DOHH2 (cell line): ENCODE measurements around the gene SCGB1C2.
"Not testable (repeated sequence)": the region's sequence is repeated elsewhere in the genome, so short reads cannot be mapped to it uniquely, and the experiment has no call there.

Experiments
- H3F3A ChIP-seq: fragments of 200-600 bp; sonication (generic), shearing (Covaris generic); 2 replicates; pipeline ENCODE4 v1.6.0; 2016; ENCODE audit warnings: antibody characterized with exemption, mild to moderate bottlenecking; ENCODE audit not compliant: control insufficient read depth, insufficient read depth
- H3K27ac ChIP-seq: fragments of 200-600 bp; sonication (generic); 2 replicates; pipeline ENCODE4 v1.5.1; 2014; ENCODE audit warnings: low read depth, mild to moderate bottlenecking, low read length, moderate library complexity
- H3K27me3 ChIP-seq: fragments of 200-600 bp; sonication (generic); 2 replicates; pipeline ENCODE4 v1.6.1; 2014; ENCODE audit warnings: mild to moderate bottlenecking, low read length, mixed read lengths; ENCODE audit not compliant: control insufficient read depth
- H3K36me3 ChIP-seq: fragments of 200-600 bp; sonication (generic); 2 replicates; pipeline ENCODE4 v1.6.1; 2014; ENCODE audit warnings: mild to moderate bottlenecking, low read length, moderate library complexity, mixed read lengths; ENCODE audit not compliant: control insufficient read depth
- H3K4me1 ChIP-seq: fragments of 200-600 bp; sonication (generic); 2 replicates; pipeline ENCODE4 v1.6.1; 2014; ENCODE audit warnings: mild to moderate bottlenecking, low read length, mixed read lengths; ENCODE audit not compliant: control insufficient read depth
- H3K4me2 ChIP-seq: fragments of 200-600 bp; sonication (generic); 2 replicates; pipeline ENCODE4 v1.6.0; 2014; ENCODE audit warnings: mild to moderate bottlenecking, low read length, moderate library complexity
- H3K4me3 ChIP-seq: fragments of 200-600 bp; sonication (generic); 2 replicates; pipeline ENCODE4 v1.5.1; 2014; ENCODE audit warnings: mild to moderate bottlenecking, low read length, mixed read lengths
- H3K79me2 ChIP-seq: fragments of 200-600 bp; sonication (generic); 2 replicates; pipeline ENCODE4 v1.6.1; 2014; ENCODE audit warnings: mild to moderate bottlenecking, low read length, mixed read lengths; ENCODE audit not compliant: control insufficient read depth
- H3K9me2 ChIP-seq: fragments of 200-600 bp; sonication (generic); replicated peaks from 2 replicates; pipeline ENCODE4 v1.6.1; 2014; ENCODE audit warnings: mild to moderate bottlenecking, low read length, mixed read lengths; ENCODE audit not compliant: control insufficient read depth
- H3K9me3 ChIP-seq: fragments of 200-600 bp; sonication (generic); 2 replicates; pipeline ENCODE4 v1.6.1; 2014; ENCODE audit warnings: antibody characterized with exemption, low read length, mixed read lengths; ENCODE audit not compliant: control insufficient read depth, insufficient read depth
- H4K20me1 ChIP-seq: fragments of 200-600 bp; sonication (generic); 2 replicates; pipeline ENCODE4 v1.6.0; 2014; ENCODE audit warnings: low read depth, mild to moderate bottlenecking, antibody characterized with exemption, low read length, moderate library complexity; ENCODE audit not compliant: control insufficient read depth, insufficient read depth
- CTCF ChIP-seq: fragments of 200-600 bp; sonication (generic); IDR thresholded peaks from one replicate; pipeline ENCODE4 v1.5.1; 2014; ENCODE audit warnings: antibody characterized with exemption, mild to moderate bottlenecking, low read depth, low read length; ENCODE audit not compliant: poor library complexity, severe bottlenecking

SCGB1C2 gene

GRCh38 chr17:137166-137807 lies at the start of gene SCGB1C2:
Gene SCGB1C2, plus strand, starts transcription at chr17:137569. Its CDS starts 22 bp downstream, at chr17:137591.
- H3K9me3 ChIP-seq, H3K9me2 ChIP-seq, H4K20me1 ChIP-seq, H3K79me2 ChIP-seq, H3K36me3 ChIP-seq, H3K4me1 ChIP-seq, H3K27ac ChIP-seq, H3K27me3 ChIP-seq, H3K4me2 ChIP-seq, H3F3A ChIP-seq, H3K4me3 ChIP-seq: not testable (repeated sequence)

- not testable (repeated sequence) for H3K36me3 ChIP-seq, H3K79me2 ChIP-seq, H3K9me2 ChIP-seq, H3K4me1 ChIP-seq, H3K4me3 ChIP-seq, H3K27ac ChIP-seq, H4K20me1 ChIP-seq, H3F3A ChIP-seq, H3K4me2 ChIP-seq, H3K9me3 ChIP-seq, H3K27me3 ChIP-seq
These were observed 24.3 kb upstream of the SCGB1C2 start for GRCh38 chr17:113111-113510.

GRCh38 chr17:118339-118917 lies 18.9 kb upstream of the SCGB1C2 start:
- H3K36me3 ChIP-seq, H3K4me2 ChIP-seq, H3K4me1 ChIP-seq, H3K4me3 ChIP-seq, H3F3A ChIP-seq, H3K9me2 ChIP-seq, H4K20me1 ChIP-seq, H3K27ac ChIP-seq, H3K9me3 ChIP-seq, H3K79me2 ChIP-seq, H3K27me3 ChIP-seq: not testable (repeated sequence)

GRCh38 chr17:133932-134331 lies 3.4 kb upstream of the SCGB1C2 start:
- not testable (repeated sequence) for H3F3A ChIP-seq, H3K36me3 ChIP-seq, H3K27me3 ChIP-seq, H3K4me1 ChIP-seq, H3K9me2 ChIP-seq, H4K20me1 ChIP-seq, H3K27ac ChIP-seq, H3K9me3 ChIP-seq, H3K4me2 ChIP-seq, H3K4me3 ChIP-seq, H3K79me2 ChIP-seq

- peak; percentile 65 for TF ChIP-seq CTCF
- H3K27me3 ChIP-seq, H3K4me1 ChIP-seq: not testable (repeated sequence)
These were observed 3.0 kb upstream of the SCGB1C2 start for GRCh38 chr17:134332-134785.

GRCh38 chr17:135022-135421 lies 2.3 kb upstream of the SCGB1C2 start:
- not testable (repeated sequence) for H3K4me2 ChIP-seq, H4K20me1 ChIP-seq, H3K9me3 ChIP-seq, H3K9me2 ChIP-seq, H3K27ac ChIP-seq, H3K79me2 ChIP-seq, H3K4me1 ChIP-seq, H3K36me3 ChIP-seq, H3K4me3 ChIP-seq, H3F3A ChIP-seq, H3K27me3 ChIP-seq

More at GRCh38 chr17:134332-134785, 3.0 kb upstream of the SCGB1C2 start:
- H3K4me3 ChIP-seq, H4K20me1 ChIP-seq, H3K27ac ChIP-seq, H3K79me2 ChIP-seq, H3K9me2 ChIP-seq, H3K4me2 ChIP-seq, H3K9me3 ChIP-seq, H3K36me3 ChIP-seq, H3F3A ChIP-seq: not testable (repeated sequence)

GRCh38 chr17:135895-136294 lies 1.5 kb upstream of the SCGB1C2 start:
- H3K9me2 ChIP-seq, H3K4me1 ChIP-seq: not testable (repeated sequence)

More at GRCh38 chr17:135895-136294, 1.5 kb upstream of the SCGB1C2 start:
- H3F3A ChIP-seq, H4K20me1 ChIP-seq, H3K4me3 ChIP-seq, H3K9me3 ChIP-seq, H3K79me2 ChIP-seq, H3K27ac ChIP-seq, H3K36me3 ChIP-seq, H3K4me2 ChIP-seq, H3K27me3 ChIP-seq: not testable (repeated sequence)
